HCT116 (cell line): ENCODE measurements around the gene ULBP1. TPM values are rescaled to one million over a fixed set of nuclear protein-coding genes. Genes with fewer than 3 reads are reported as not detected.

ENCODE experiments used
- ATAC-seq: fragments of 200-7000 bp; cut with Tn5 transposase; 2 replicates; pipeline ENCODE4 v1.9.1; 2020; ENCODE audit warnings: mild to moderate bottlenecking, moderate library complexity
- BruUV-seq: library from RNA; stranded (reverse); fragments of 400-500 nt; replicated peaks from 2 replicates; lab custom pipeline; 2021; lab: Mats Ljungman, UMichigan
- CTCF ChIA-PET: fragments of 300-600 bp; sonication (Branson Sonifier 250); formaldehyde crosslinking; loops from one replicate; lab custom pipeline; 2021; ENCODE audit warnings: antibody characterized with exemption; lab: Charles Lee
- POLR2A ChIA-PET: fragments of 300-600, 350-600 bp; sonication (Branson Sonifier 250); formaldehyde crosslinking; loops from one replicate; lab custom pipeline; 2021; ENCODE audit warnings: antibody characterized with exemption; lab: Charles Lee
- RAD21 ChIA-PET, 2 experiments: fragments of 300-600 bp; sonication (Branson Sonifier 250); formaldehyde crosslinking; loops; one replicate each; lab custom pipeline; 2023; ENCODE audit warnings: low total read pairs in 2 of 2; ENCODE audit not compliant: uncharacterized antibody in 2 of 2, unreplicated experiment in 2 of 2, low non-redundant PET in 1 of 2; lab: Charles Lee
- DNase-seq: peaks from one replicate; pipeline ENCODE4 v3.0.0-alpha.2; 2010; ENCODE audit warnings: low read depth, low spot score
- H2AFZ ChIP-seq: fragments of 200-600 bp; shearing (Covaris generic), sonication (generic); 2 replicates; pipeline ENCODE4 v1.6.1; 2017; ENCODE audit warnings: low read depth, mixed run types, mixed read lengths, antibody characterized with exemption, low read length; ENCODE audit not compliant: poor library complexity, severe bottlenecking
- H3K27ac ChIP-seq: 2 replicates; pipeline ENCODE4 v1.5.1; 2012; ENCODE audit warnings: low read depth, low read length
- H3K27me3 ChIP-seq: fragments of 200-600 bp; sonication (generic); 2 replicates; pipeline ENCODE4 v1.6.1; 2016; ENCODE audit warnings: mixed run types, low read length, mixed read lengths; ENCODE audit not compliant: insufficient read depth
- H3K36me3 ChIP-seq, 2 experiments: fragments of 200-500 bp in 1 of 2; fragments of 200-600 bp in 1 of 2; sonication (Bioruptor generic) in 1 of 2; sonication (generic) in 1 of 2; 2 replicates each; pipeline versions ENCODE4 v1.5.1 to v1.6.1; 2014 to 2016; ENCODE audit warnings: low read length in 2 of 2, inconsistent platforms in 1 of 2, mixed read lengths in 1 of 2, mixed run types in 1 of 2; ENCODE audit not compliant: insufficient read depth in 2 of 2, control insufficient read depth in 1 of 2
- H3K4me1 ChIP-seq, 2 experiments: fragments of 200-600 bp in 1 of 2; sonication (generic) in 1 of 2; 2 replicates each; pipeline versions ENCODE4 v1.5.1 to v1.6.1; 2012 to 2017; ENCODE audit warnings: low read length in 2 of 2, inconsistent platforms in 1 of 2, mild to moderate bottlenecking in 1 of 2, mixed read lengths in 1 of 2, mixed run types in 1 of 2, moderate library complexity in 1 of 2; ENCODE audit not compliant: insufficient read depth in 2 of 2, control insufficient read depth in 1 of 2
- H3K4me2 ChIP-seq: fragments of 200-600 bp; sonication (generic); 2 replicates; pipeline ENCODE4 v1.6.1; 2017; ENCODE audit warnings: mixed run types, low read length, mixed read lengths
- H3K4me3 ChIP-seq, 2 experiments: fragments of 200-600 bp in 1 of 2; sonication (generic) in 1 of 2; replicated peaks in 1 of 2; 2 replicates each; pipeline ENCODE4 v1.5.1; 2011 to 2016; ENCODE audit warnings: low read length in 2 of 2, control low read depth in 1 of 2, low read depth in 1 of 2, mild to moderate bottlenecking in 1 of 2, mixed read lengths in 1 of 2, mixed run types in 1 of 2
- H3K79me2 ChIP-seq: fragments of 200-600 bp; sonication (generic); 2 replicates; pipeline ENCODE4 v1.6.1; 2017; ENCODE audit warnings: mild to moderate bottlenecking, mixed run types, low read length, moderate library complexity, mixed read lengths; ENCODE audit not compliant: insufficient read depth
- H3K9ac ChIP-seq: fragments of 200-600 bp; sonication (generic); 2 replicates; pipeline ENCODE4 v1.6.1; 2016; ENCODE audit warnings: low read length, mixed read lengths
- H3K9me2 ChIP-seq: fragments of 200-600 bp; sonication (generic), shearing (Covaris generic); 2 replicates; pipeline ENCODE4 v1.6.1; 2017; ENCODE audit warnings: mixed run types, mild to moderate bottlenecking, moderate library complexity; ENCODE audit not compliant: insufficient read depth
- H3K9me3 ChIP-seq, 2 experiments: fragments of 200-500 bp in 1 of 2; fragments of 200-600 bp in 1 of 2; sonication (Bioruptor generic) in 1 of 2; sonication (generic) in 1 of 2; 2 replicates each; pipeline ENCODE4 v1.6.1; 2014 to 2017; ENCODE audit warnings: low read length in 2 of 2, mixed read lengths in 2 of 2, inconsistent platforms in 1 of 2, low read depth in 1 of 2, mild to moderate bottlenecking in 1 of 2, mixed run types in 1 of 2, moderate library complexity in 1 of 2; ENCODE audit not compliant: control insufficient read depth in 1 of 2, insufficient read depth in 1 of 2
- H4K20me1 ChIP-seq: fragments of 200-600 bp; sonication (generic), shearing (Covaris generic); 2 replicates; pipeline ENCODE4 v1.6.1; 2017; ENCODE audit warnings: mixed run types, mild to moderate bottlenecking, moderate library complexity; ENCODE audit not compliant: insufficient read depth
- CEBPB ChIP-seq: IDR thresholded peaks from 2 replicates; pipeline ENCODE4 v1.6.1; 2012; ENCODE audit warnings: low read depth
- CTCF ChIP-seq, 3 experiments: fragments of 200-600 bp in 1 of 3; sonication (generic) in 1 of 3; IDR thresholded peaks in 2 of 3; conservative IDR thresholded peaks in 1 of 3; 2 replicates each; pipeline ENCODE4 v1.5.1; 2012 to 2017; ENCODE audit warnings: low read depth in 2 of 3, low read length in 2 of 3, antibody characterized with exemption in 1 of 3, borderline replicate concordance in 1 of 3, control low read depth in 1 of 3, mild to moderate bottlenecking in 1 of 3, mixed read lengths in 1 of 3, mixed run types in 1 of 3, moderate library complexity in 1 of 3; ENCODE audit not compliant: insufficient read depth in 1 of 3
- ELF1 ChIP-seq: IDR thresholded peaks from 2 replicates; pipeline ENCODE4 v1.6.1; 2012; ENCODE audit warnings: low read depth, borderline replicate concordance
- ZFX ChIP-seq: fragments of 450-650 bp; IDR thresholded peaks from 2 replicates; pipeline ENCODE4 v1.6.1; 2017
- intact Hi-C: fragments of 100-400 bp; cut with micrococcal nuclease; formaldehyde crosslinking; loops from 2 replicates; pipeline ENCODE4 v1.10.0; 2022
- total RNA-seq: library from RNA; stranded (reverse); gene quantifications from one replicate; pipeline ENCODE4 v1.2.1, GENCODE V29; 2021; ENCODE audit not compliant: unreplicated experiment

Gene ULBP1
- total RNA-seq, 1 experiment from 2014 or later, result 12.4 TPM

- TF ChIP-seq CTCF (IDR thresholded peaks at IDR 0.05 in 2 of 3, conservative IDR thresholded peaks at IDR 0.05 in 1 of 3; ENCODE audit: borderline replicate concordance in 1 of 3, insufficient read depth in 1 of 3, low read depth in 2 of 3, low read length in 2 of 3), result no peak
These were observed at the start of gene ULBP1 (continued) for GRCh38 chr6:149963462-149964307.

GRCh38 chr6:149915970-149916865 lies 47.5 kb upstream of the ULBP1 start:
- Histone ChIP-seq H4K20me1 (no peaks in the 10 kb centered on the region), H2AFZ (no peak overlapping the region), H3K9me3 (no peaks in the 10 kb centered on the region), H3K4me1 (no peaks in the 10 kb centered on the region), H3K27ac (no peak overlapping the region), H3K4me2 (no peak overlapping the region), H3K9me2 (no peaks in the 10 kb centered on the region), H3K4me3 (no peak overlapping the region), H3K36me3 (no peaks in the 10 kb centered on the region), H3K79me2 (no peaks in the 10 kb centered on the region), H3K9ac (no peak overlapping the region), H3K27me3 (no peaks in the 10 kb centered on the region)
- no peak for DNase-seq
- intact Hi-C loops, result no loop called here
- BruUV-seq, result no TSS peak
- TF ChIP-seq ELF1 (no peak), CEBPB (no peak), ZFX (no peak)
- ChIA-PET CTCF (no interaction called here), RAD21 (no interaction called here), POLR2A (no interaction called here)
- no peak for ATAC-seq
